K562 (cell line): ENCODE results near the gene PUM1. TPM values are rescaled to one million over a fixed set of nuclear protein-coding genes. Genes with fewer than 3 reads are reported as not detected.

Source experiments
- ATAC-seq: fragments of 200-7000 bp; cut with Tn5 transposase; 3 replicates; pipeline ENCODE4 v1.9.1; 2020; ENCODE audit warnings: moderate library complexity
- BruUV-seq: library from RNA; stranded (reverse); fragments of 400-500 nt; replicated peaks from 2 replicates; lab custom pipeline; 2021; lab: Mats Ljungman, UMichigan
- CTCF ChIA-PET: fragments of 300-600 bp; formaldehyde crosslinking; extraction: SDS; loops from one replicate; lab custom pipeline; 2021; ENCODE audit warnings: low intra/inter-chr PET ratio; lab: Yijun Ruan, JAX
- POLR2A ChIA-PET: fragments of 300-600, 350-650 bp; sonication (Branson Sonifier 250); formaldehyde crosslinking; extraction: SDS; loops from one replicate; lab custom pipeline; 2021; ENCODE audit warnings: antibody characterized with exemption, inconsistent platforms; lab: Yijun Ruan, JAX
- DNase-seq, 4 experiments: peaks; one replicate each; pipeline versions ENCODE4 v3.0.0 to v3.0.0-alpha.2; 2011 to 2018; ENCODE audit warnings: low spot score in 3 of 4, mixed read lengths in 3 of 4; ENCODE audit errors: extremely low read depth in 1 of 4
- FAIRE-seq: peaks from 2 replicates; lab custom pipeline; 2011; peaks lifted over from hg19 to GRCh38; lab: Jason Lieb, UNC
- H2AFZ ChIP-seq: 2 replicates; pipeline ENCODE4 v1.6.0; 2011; ENCODE audit warnings: low read depth, low read length, control low read depth, inconsistent platforms
- H3K27ac ChIP-seq: fragments of 200-600 bp; 3 replicates; pipeline ENCODE4 v1.8.0; 2011; ENCODE audit warnings: low read depth, mild to moderate bottlenecking, control low read depth, inconsistent platforms, low read length, moderate library complexity, mixed read lengths; ENCODE audit errors: extremely low read depth
- H3K27me3 ChIP-seq, 2 experiments: fragments of 300-600 bp in 1 of 2; 2 replicates in 1 of 2; 3 replicates in 1 of 2; pipeline versions ENCODE4 v1.6.0 to v1.8.0; 2011; ENCODE audit warnings: inconsistent platforms in 2 of 2, low read length in 2 of 2, mild to moderate bottlenecking in 1 of 2, mixed read lengths in 1 of 2, moderate library complexity in 1 of 2; ENCODE audit not compliant: control insufficient read depth in 2 of 2, insufficient read depth in 2 of 2
- H3K36me3 ChIP-seq: fragments of 300-600 bp; 3 replicates; pipeline ENCODE4 v1.8.0; 2011; ENCODE audit warnings: mild to moderate bottlenecking, low read length, inconsistent platforms; ENCODE audit not compliant: control insufficient read depth, insufficient read depth
- H3K4me1 ChIP-seq, 2 experiments: fragments of 200-600 bp in 1 of 2; replicated peaks in 1 of 2; 2 replicates in 1 of 2; 3 replicates in 1 of 2; pipeline versions ENCODE4 v1.5.1 to v1.8.0; 2011; ENCODE audit warnings: inconsistent platforms in 2 of 2, low read length in 2 of 2, mild to moderate bottlenecking in 1 of 2, mixed read lengths in 1 of 2, moderate library complexity in 1 of 2; ENCODE audit not compliant: control insufficient read depth in 2 of 2, insufficient read depth in 2 of 2
- H3K4me2 ChIP-seq: 2 replicates; pipeline ENCODE4 v1.6.1; 2011; ENCODE audit warnings: low read length, control low read depth, inconsistent platforms, mixed read lengths; ENCODE audit not compliant: insufficient read depth
- H3K4me3 ChIP-seq: fragments of 200-600 bp; sonication (generic), shearing (Covaris generic); 2 replicates; pipeline ENCODE4 v1.5.1; 2016; ENCODE audit warnings: control low read depth, inconsistent platforms
- H3K79me2 ChIP-seq: fragments of 200-600 bp; 3 replicates; pipeline ENCODE4 v1.8.0; 2011; ENCODE audit warnings: low read length, inconsistent platforms; ENCODE audit not compliant: control insufficient read depth, insufficient read depth
- H3K9ac ChIP-seq, 2 experiments: 2 replicates each; pipeline versions ENCODE4 v1.6.0 to v1.6.1; 2011; ENCODE audit warnings: low read depth in 2 of 2, low read length in 2 of 2, control low read depth in 1 of 2, inconsistent platforms in 1 of 2, mild to moderate bottlenecking in 1 of 2, mixed read lengths in 1 of 2; ENCODE audit not compliant: insufficient read depth in 1 of 2
- H3K9me1 ChIP-seq: one replicate; pipeline ENCODE4 v1.6.0; 2011; ENCODE audit warnings: inconsistent platforms, mild to moderate bottlenecking, low read length, moderate library complexity; ENCODE audit not compliant: control insufficient read depth, insufficient read depth
- H3K9me3 ChIP-seq: replicated peaks from 2 replicates; pipeline ENCODE4 v1.5.1; 2011; ENCODE audit warnings: low read depth, low read length, inconsistent platforms; ENCODE audit not compliant: control insufficient read depth, insufficient read depth
- H4K20me1 ChIP-seq: replicated peaks from 2 replicates; pipeline ENCODE4 v1.6.1; 2011; ENCODE audit warnings: low read length, inconsistent platforms, mixed read lengths; ENCODE audit not compliant: control insufficient read depth, insufficient read depth
- HDAC1 ChIP-seq, 2 experiments: fragments of 450-650 bp; IDR thresholded peaks; 2 replicates each; pipeline ENCODE4 v1.6.1; 2016 to 2017; ENCODE audit warnings: inconsistent platforms in 1 of 2, mild to moderate bottlenecking in 1 of 2, moderate library complexity in 1 of 2
- MTA3 ChIP-seq: fragments of 450-650 bp; formaldehyde crosslinking; IDR thresholded peaks from 2 replicates; pipeline ENCODE4 v1.6.1; 2017; ENCODE audit warnings: mild to moderate bottlenecking, borderline replicate concordance
- SMARCE1 ChIP-seq: fragments of 450-650 bp; IDR thresholded peaks from 2 replicates; pipeline ENCODE4 v1.7.1; 2016; ENCODE audit warnings: mild to moderate bottlenecking
- ZBTB7A ChIP-seq: IDR thresholded peaks from 2 replicates; pipeline ENCODE4 v1.6.1; 2011; ENCODE audit warnings: low read depth, mild to moderate bottlenecking, low read length, moderate library complexity, borderline replicate concordance; ENCODE audit not compliant: control insufficient read depth
- ZFX ChIP-seq: sonication (generic); formaldehyde crosslinking; IDR thresholded peaks from 2 replicates; pipeline ENCODE4 v1.8.0; 2022; ENCODE audit warnings: mild to moderate bottlenecking, missing genetic modification reagents, moderate library complexity
- ZNF143 ChIP-seq: sonication (generic); formaldehyde crosslinking; IDR thresholded peaks from 2 replicates; pipeline ENCODE4 v1.9.0; 2022; ENCODE audit warnings: mild to moderate bottlenecking, missing genetic modification reagents
- ZNF24 ChIP-seq: fragments of 450-650 bp; IDR thresholded peaks from 2 replicates; pipeline ENCODE4 v1.6.1; 2016
- WGBS: fragments of 100-300 bp; shearing (Covaris generic); methylation state at CpG from one replicate; pipeline ENCODE4 v1.1.6; 2016; ENCODE audit warnings: low coverage, mixed read lengths; ENCODE audit not compliant: insufficient coverage; ENCODE audit errors: missing lambda C conversion rate; 5-methylcytosine and 5-hydroxymethylcytosine counted together
- in situ Hi-C: fragments of 300-500 bp; cut with MboI; formaldehyde crosslinking; loops from 4 replicates; pipeline ENCODE4 v1.15.0; 2018; ENCODE audit warnings: inconsistent platforms, mixed read lengths
- intact Hi-C: fragments of 100-400 bp; cut with micrococcal nuclease; formaldehyde crosslinking; loops from 2 replicates; pipeline ENCODE4 v1.14.2; 2022
- polyA plus RNA-seq, 8 experiments: library from polyadenylated mRNA; depleted of rRNA in 4 of 8; stranded (reverse) in 5 of 8; unstranded in 3 of 8; fragments of >200 nt; fragmentation: Nextera tagmentation in 2 of 8; fragmentation: Illumina TruSeq in 1 of 8; extraction: Ambion mirVana in 2 of 8; extraction: Trizol in 1 of 8; gene quantifications; 2 replicates each; pipeline versions ENCODE4 v1.2.1 to v1.2.3, GENCODE V29; 2011 to 2014; ENCODE audit warnings: inconsistent platforms in 1 of 8, missing spikeins in 1 of 8
- total RNA-seq, 7 experiments: library from RNA; depleted of rRNA in 6 of 7; stranded (reverse); fragments of >200 nt in 6 of 7; fragmentation: Illumina TruSeq in 2 of 7; extraction: Trizol in 2 of 7; gene quantifications; 2 replicates each; pipeline versions ENCODE4 v1.2.1 to v1.2.3, GENCODE V29; 2011 to 2021; ENCODE audit warnings: low replicate concordance in 1 of 7
- TF ChIP-seq, protein P1 (sequence below): fragments of 250-450 bp; sonication (Bioruptor Pico); IDR thresholded peaks from 2 replicates; pipeline ENCODE4 v1.8.0; 2022; ENCODE audit warnings: moderate library complexity, mild to moderate bottlenecking, inconsistent platforms

Gene PUM1
- total and polyA plus RNA-seq, 9 of the 15 experiments (the other 6 are each of a cell fraction or from before 2014, with no cell fraction given), result 37.7 to 104 (median 55.7) TPM

DNA sequence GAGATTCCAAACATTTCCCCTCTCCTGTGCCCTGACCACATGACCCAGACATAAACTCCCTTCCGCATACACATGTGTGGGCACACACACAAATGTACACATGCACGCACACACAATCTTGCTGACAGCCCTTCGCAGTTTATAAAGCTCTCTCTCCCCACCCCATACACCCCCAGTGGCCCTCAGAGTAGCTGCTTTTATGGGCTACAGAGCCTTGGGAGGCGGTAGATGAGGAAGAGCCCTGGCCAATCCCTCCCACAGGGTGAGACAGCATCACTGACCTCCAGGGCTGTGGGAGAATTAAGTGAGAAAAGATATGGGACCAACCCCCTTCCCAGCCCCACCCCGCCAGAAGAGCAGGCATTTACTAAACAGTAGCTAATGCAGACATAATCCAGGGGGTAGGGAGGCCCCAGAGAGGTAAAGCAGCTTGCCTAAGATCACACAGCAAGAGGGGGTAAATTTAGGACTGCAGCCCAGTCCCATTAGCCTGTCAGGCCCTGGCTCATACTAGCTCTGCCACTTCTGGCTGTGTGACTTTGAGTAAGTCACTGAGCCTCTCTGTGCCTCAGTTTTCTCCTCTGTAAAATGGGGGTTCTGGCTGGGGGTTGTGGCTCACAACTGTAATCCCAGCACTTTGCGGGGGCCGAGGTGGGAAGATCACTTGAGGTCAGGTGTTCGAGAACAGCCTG, 162.0 kb downstream of the PUM1 start (continued):
- TF ChIP-seq, protein P1, sequence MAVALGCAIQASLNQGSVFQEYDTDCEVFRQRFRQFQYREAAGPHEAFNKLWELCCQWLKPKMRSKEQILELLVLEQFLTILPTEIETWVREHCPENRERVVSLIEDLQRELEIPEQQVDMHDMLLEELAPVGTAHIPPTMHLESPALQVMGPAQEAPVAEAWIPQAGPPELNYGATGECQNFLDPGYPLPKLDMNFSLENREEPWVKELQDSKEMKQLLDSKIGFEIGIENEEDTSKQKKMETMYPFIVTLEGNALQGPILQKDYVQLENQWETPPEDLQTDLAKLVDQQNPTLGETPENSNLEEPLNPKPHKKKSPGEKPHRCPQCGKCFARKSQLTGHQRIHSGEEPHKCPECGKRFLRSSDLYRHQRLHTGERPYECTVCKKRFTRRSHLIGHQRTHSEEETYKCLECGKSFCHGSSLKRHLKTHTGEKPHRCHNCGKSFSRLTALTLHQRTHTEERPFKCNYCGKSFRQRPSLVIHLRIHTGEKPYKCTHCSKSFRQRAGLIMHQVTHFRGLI (CRISPR knock-in tag), result no peak
- TF ChIP-seq MTA3 (0 out of 2 replicates have a peak, but pooled peaks have one; percentile 42), ZBTB7A (peak; percentile 56; the same call in 1 of the 2 replicates), HDAC1 (IDR thresholded peaks at IDR 0.05) (peak; percentile 56 to 77; a peak in 3 of 4 replicates), ZNF143 (CRISPR knock-in tag) (0 out of 2 replicates have a peak, but pooled peaks have one; percentile 27)

DNA sequence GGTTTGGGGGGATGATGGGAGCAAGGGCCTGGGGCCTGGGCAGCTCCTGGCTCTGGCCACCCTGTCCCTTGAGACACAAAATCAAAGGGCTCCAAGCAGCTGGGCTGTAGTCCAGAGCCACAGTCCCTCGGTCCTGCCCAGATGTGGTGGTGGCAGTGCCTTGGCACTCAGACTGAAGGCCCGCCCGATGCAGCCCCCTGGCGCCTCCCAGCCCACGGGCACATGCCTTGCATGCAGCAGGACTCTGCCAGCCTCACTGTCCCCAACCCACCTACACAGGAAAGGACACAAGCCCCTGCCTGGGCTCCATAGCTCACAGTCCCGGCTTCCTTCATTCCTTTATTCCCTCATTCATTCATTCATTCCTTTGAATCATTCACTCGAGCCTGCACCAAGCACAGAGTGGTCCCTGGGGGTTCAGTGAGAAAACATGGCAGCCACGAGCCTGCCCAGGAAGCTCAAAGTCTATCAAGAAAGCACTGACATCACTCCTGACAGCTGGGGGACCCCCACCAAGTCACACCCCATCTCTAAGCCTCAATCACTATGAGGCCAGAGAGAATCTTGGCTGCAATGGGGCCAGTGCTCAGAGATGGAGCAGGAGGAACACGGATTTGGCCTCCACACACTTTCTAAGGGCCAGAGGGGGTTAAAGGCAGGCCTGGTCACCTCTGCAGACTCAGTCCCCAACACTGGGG, 162.8 kb downstream of the PUM1 start:
- DNase-seq, result no peak
- Histone ChIP-seq H3K27me3 (no peaks in the 10 kb centered on the region), H2AFZ (no peak overlapping the region), H3K9ac (peak overlapping the region in 1 of 2 experiments; percentile 70; a peak in 2 of 4 replicates), H3K9me1 (peaks cover 8% of the 10 kb centered on the region), H3K79me2 (peaks cover 22% of the 10 kb centered on the region), H3K9me3 (no peaks in the 10 kb centered on the region), H3K4me2 (no peak overlapping the region), H3K4me1 (peaks cover 49 to 68% of the 10 kb centered on the region in 2 experiments), H4K20me1 (peaks cover 24% of the 10 kb centered on the region), H3K27ac (peak overlapping the region; percentile 46; the same call in 2 of the 3 replicates), H3K36me3 (no peaks in the 10 kb centered on the region), H3K4me3 (no peak overlapping the region)
- ChIA-PET POLR2A (interaction anchor here (0.8 to 1.2 kb wide), 4 partner anchors 11 to 123 kb away, joined by 3 to 6 read pairs (median 4); no protein-coding TSS in a partner anchor), CTCF (interaction anchor here (1.0 kb wide), 1 partner anchor 101 kb away, joined by 4 read pairs; no protein-coding TSS in a partner anchor)
- no TSS peak for BruUV-seq
- peak; percentile 8 for ATAC-seq
- no peak for FAIRE-seq
- in situ Hi-C loops (no loop called here), intact Hi-C loops (no loop called here)
- 72% methylated on average over 9 of the region's 9 CpGs for WGBS
- TF ChIP-seq ZFX (CRISPR knock-in tag) (0 out of 2 replicates have a peak, but pooled peaks have one; percentile 23), SMARCE1 (no peak), ZBTB7A (peak; percentile 20; the same call in 1 of the 2 replicates), ZNF24 (peak; percentile 95)
